Kidney (tissue), 14 donors: ENCODE data around the gene FEM1B. TPM values are rescaled to one million over a fixed set of nuclear protein-coding genes. Genes with fewer than 3 reads are reported as not detected.

Experiments used
- DNase-seq, 5 donors: peaks; one replicate each; pipeline ENCODE4 v3.0.0-alpha.2; 2013 to 2020
- FAIRE-seq: peaks from 2 replicates; lab custom pipeline; 2012; peaks lifted over from hg19 to GRCh38; lab: Jason Lieb, UNC
- H3K27ac ChIP-seq, 2 donors: one replicate each; pipeline ENCODE4 v1.7.0; 2013; ENCODE audit warnings: low read depth in 2 of 2, low read length in 2 of 2, inconsistent platforms in 1 of 2
- H3K27me3 ChIP-seq: one replicate; pipeline ENCODE4 v1.7.1; 2013; ENCODE audit warnings: low read length, inconsistent platforms; ENCODE audit not compliant: control insufficient read depth, insufficient read depth
- H3K36me3 ChIP-seq, 3 donors: one replicate each; pipeline versions ENCODE4 v1.7.0 to v1.7.1; 2013; ENCODE audit warnings: low read length in 3 of 3, control low read depth in 1 of 3, inconsistent platforms in 1 of 3; ENCODE audit not compliant: insufficient read depth in 3 of 3, control insufficient read depth in 2 of 3
- H3K4me1 ChIP-seq, 3 donors: one replicate each; pipeline versions ENCODE4 v1.7.0 to v1.7.1; 2013; ENCODE audit warnings: low read length in 3 of 3, inconsistent platforms in 1 of 3, low read depth in 1 of 3; ENCODE audit not compliant: control insufficient read depth in 2 of 3, insufficient read depth in 2 of 3
- H3K4me3 ChIP-seq, 3 donors: one replicate each; pipeline versions ENCODE4 v1.7.0 to v1.8.1; 2013; ENCODE audit warnings: low read length in 3 of 3, control low read depth in 1 of 3, inconsistent platforms in 1 of 3
- H3K9ac ChIP-seq, 3 donors: one replicate each; pipeline versions ENCODE4 v1.7.0 to v1.7.1; 2013; ENCODE audit warnings: low read length in 3 of 3, control low read depth in 1 of 3, inconsistent platforms in 1 of 3
- H3K9me3 ChIP-seq, 3 donors: one replicate each; pipeline versions ENCODE4 v1.7.0 to v1.7.1; 2013; ENCODE audit warnings: low read length in 3 of 3, control low read depth in 1 of 3, inconsistent platforms in 1 of 3; ENCODE audit not compliant: control insufficient read depth in 2 of 3, insufficient read depth in 1 of 3
- intact Hi-C: fragments of 100-400 bp; cut with DNase I; formaldehyde crosslinking; loops from one replicate; pipeline ENCODE4 v1.11.1; 2022
- polyA plus RNA-seq: library from polyadenylated mRNA; stranded (reverse); fragments of 350-450 nt; fragmentation: Illumina TruSeq; extraction: RNeasy Lipid Tissue Mini Kit (QIAGEN cat#74804); gene quantifications from one replicate; pipeline ENCODE4 v1.2.3, GENCODE V29; 2014; ENCODE audit warnings: low read depth, low replicate concordance; ENCODE audit not compliant: insufficient read depth
- total RNA-seq: library from RNA; stranded (reverse); fragmentation: NEBNext Ultra II Directional; extraction: Animal tissue kit (Norgen Biotek cat#: 25700); gene quantifications from one replicate; pipeline ENCODE4 v1.2.1, GENCODE V29; 2021
- TF ChIP-seq, protein P1 (sequence below): IDR thresholded peaks from 3 replicates; pipeline ENCODE4 v1.5.1; 2012; ENCODE audit warnings: mild to moderate bottlenecking, moderate library complexity, borderline replicate concordance; ENCODE audit not compliant: insufficient read depth; ENCODE audit errors: extremely low read depth
- donor health status: control.
- donor health status: control.
- donor health status: control.
- donor health status: control.
- donor health status: control.
- donor health status: DM: yes; HTN: yes; CAD: no.
- donor health status: Normal renal cell carcinoma (clear cell type).

FEM1B gene
- total and polyA plus RNA-seq, 2 donors from 2014 or later: 9.8 to 47.6 TPM

DNA sequence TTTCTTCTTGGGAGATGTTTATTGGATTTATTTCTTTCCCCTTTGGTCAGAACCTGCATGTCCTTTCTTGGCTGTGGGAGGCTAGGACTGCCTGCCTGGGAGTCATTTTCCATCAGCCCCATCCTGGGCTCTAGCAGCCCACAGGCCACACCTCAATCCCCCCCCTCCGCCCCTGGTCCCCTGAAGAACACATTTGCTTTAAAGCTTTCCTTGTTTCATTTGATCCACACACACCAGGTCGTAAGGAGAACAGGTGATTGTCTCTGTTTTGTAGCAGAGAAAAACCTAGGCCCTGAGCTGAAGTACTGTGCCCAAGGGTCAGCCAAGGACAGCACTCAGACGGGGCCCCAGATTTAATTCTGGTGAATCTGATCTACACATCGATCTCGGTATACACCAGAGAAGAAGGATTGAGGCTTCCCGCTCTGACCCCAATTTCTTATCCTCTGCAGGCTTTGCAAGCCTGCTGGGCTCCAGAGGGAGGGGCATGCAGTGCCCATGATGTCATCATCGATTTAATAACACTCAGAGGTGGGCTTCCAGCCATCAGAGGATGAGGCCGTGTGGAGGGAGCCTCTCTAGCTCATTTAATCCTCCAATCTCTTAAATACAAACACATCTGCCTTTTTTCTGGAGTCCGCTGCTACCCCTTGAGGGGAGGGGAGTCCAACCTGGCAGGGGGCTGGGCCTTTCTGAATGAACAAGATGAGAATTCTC, 46.3 kb upstream of the FEM1B start:
- Histone ChIP-seq H3K27me3 (no peaks in the 10 kb centered on the region), H3K36me3 (no peaks in the 10 kb centered on the region), H3K27ac (no peak overlapping the region), H3K4me3 (no peak overlapping the region), H3K4me1 (peaks cover 0 to 17% (median 15%) of the 10 kb centered on the region in 3 donors), H3K9ac (no peak overlapping the region), H3K9me3 (no peaks in the 10 kb centered on the region)
- TF ChIP-seq, protein P1, sequence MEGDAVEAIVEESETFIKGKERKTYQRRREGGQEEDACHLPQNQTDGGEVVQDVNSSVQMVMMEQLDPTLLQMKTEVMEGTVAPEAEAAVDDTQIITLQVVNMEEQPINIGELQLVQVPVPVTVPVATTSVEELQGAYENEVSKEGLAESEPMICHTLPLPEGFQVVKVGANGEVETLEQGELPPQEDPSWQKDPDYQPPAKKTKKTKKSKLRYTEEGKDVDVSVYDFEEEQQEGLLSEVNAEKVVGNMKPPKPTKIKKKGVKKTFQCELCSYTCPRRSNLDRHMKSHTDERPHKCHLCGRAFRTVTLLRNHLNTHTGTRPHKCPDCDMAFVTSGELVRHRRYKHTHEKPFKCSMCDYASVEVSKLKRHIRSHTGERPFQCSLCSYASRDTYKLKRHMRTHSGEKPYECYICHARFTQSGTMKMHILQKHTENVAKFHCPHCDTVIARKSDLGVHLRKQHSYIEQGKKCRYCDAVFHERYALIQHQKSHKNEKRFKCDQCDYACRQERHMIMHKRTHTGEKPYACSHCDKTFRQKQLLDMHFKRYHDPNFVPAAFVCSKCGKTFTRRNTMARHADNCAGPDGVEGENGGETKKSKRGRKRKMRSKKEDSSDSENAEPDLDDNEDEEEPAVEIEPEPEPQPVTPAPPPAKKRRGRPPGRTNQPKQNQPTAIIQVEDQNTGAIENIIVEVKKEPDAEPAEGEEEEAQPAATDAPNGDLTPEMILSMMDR: no peak
- intact Hi-C loops: no loop called here
- DNase-seq: peak in 1 of 5 donors; percentile 34
- FAIRE-seq: no peak

DNA sequence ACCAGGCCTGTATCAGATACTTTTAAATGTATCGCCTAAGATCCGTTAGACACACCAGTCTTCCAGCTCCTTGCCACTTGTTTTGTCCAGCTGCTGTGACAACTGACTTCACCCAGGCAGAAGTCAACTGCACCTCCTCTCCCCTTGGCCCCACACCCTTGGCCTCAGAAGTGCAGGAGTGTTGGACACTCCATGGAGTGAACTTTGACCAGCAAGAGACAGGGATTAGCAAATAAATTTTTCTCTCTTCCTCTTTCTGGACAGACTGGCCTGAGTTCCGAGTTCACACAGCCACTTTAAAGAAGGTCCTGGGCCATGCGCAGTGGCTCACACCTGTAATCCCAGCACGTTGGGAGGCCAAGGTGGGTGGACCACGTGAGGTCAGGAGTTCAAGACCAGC, 45.1 kb upstream of the FEM1B start:
- Histone ChIP-seq H3K27ac (no peak overlapping the region), H3K36me3 (no peaks in the 10 kb centered on the region), H3K4me1 (peaks cover 0 to 17% (median 15%) of the 10 kb centered on the region in 3 donors), H3K9ac (no peak overlapping the region), H3K4me3 (no peak overlapping the region), H3K27me3 (no peaks in the 10 kb centered on the region), H3K9me3 (no peaks in the 10 kb centered on the region)
- no peak for FAIRE-seq
- TF ChIP-seq, protein P1: no peak
- intact Hi-C loops: no loop called here
- no peak for DNase-seq

DNA sequence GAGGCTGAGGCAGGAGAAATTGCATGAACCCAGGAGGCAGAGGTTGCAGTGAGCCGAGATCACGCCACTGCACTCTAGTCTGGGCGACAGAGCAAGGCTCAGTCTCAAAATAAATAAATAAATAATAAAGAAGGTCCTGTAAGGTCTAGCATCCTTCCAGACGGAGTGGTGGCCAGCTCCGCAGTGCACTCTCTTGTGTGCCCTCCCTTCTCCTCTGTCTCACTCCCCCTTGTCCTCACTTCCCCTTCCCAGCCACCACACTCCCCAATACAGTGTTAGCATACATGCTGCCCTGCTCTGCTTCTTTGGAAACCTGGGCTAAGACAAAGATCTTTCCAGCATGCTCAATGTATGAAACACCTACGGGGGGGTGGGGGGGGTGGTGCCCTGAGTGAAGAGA, 44.6 kb upstream of the FEM1B start:
- FAIRE-seq (no peak), DNase-seq (peak in 1 of 5 donors; percentile 41)
- no peaks in the 10 kb centered on the region for H3K9me3 ChIP-seq
- peaks cover 0 to 13% (median 12%) of the 10 kb centered on the region in 3 donors for H3K4me1 ChIP-seq
- TF ChIP-seq, protein P1: no peak
- intact Hi-C loops: no loop called here
- no peaks in the 10 kb centered on the region for H3K27me3 ChIP-seq
- no peak overlapping the region for H3K4me3 ChIP-seq
- no peaks in the 10 kb centered on the region for H3K36me3 ChIP-seq
- no peak overlapping the region for H3K9ac ChIP-seq
- no peak overlapping the region for H3K27ac ChIP-seq
